HCT116 (cell line): ENCODE data around the gene ACTR6. TPM values are rescaled to one million over a fixed set of nuclear protein-coding genes. Genes with fewer than 3 reads are reported as not detected.

ENCODE experiments used
- ATAC-seq: fragments of 200-7000 bp; cut with Tn5 transposase; 2 replicates; pipeline ENCODE4 v1.9.1; 2020; ENCODE audit warnings: mild to moderate bottlenecking, moderate library complexity
- BruUV-seq: library from RNA; stranded (reverse); fragments of 400-500 nt; replicated peaks from 2 replicates; lab custom pipeline; 2021; lab: Mats Ljungman, UMichigan
- CTCF ChIA-PET: fragments of 300-600 bp; sonication (Branson Sonifier 250); formaldehyde crosslinking; loops from one replicate; lab custom pipeline; 2021; ENCODE audit warnings: antibody characterized with exemption; lab: Charles Lee
- POLR2A ChIA-PET: fragments of 300-600, 350-600 bp; sonication (Branson Sonifier 250); formaldehyde crosslinking; loops from one replicate; lab custom pipeline; 2021; ENCODE audit warnings: antibody characterized with exemption; lab: Charles Lee
- RAD21 ChIA-PET, 2 experiments: fragments of 300-600 bp; sonication (Branson Sonifier 250); formaldehyde crosslinking; loops; one replicate each; lab custom pipeline; 2023; ENCODE audit warnings: low total read pairs in 2 of 2; ENCODE audit not compliant: uncharacterized antibody in 2 of 2, unreplicated experiment in 2 of 2, low non-redundant PET in 1 of 2; lab: Charles Lee
- DNase-seq: peaks from one replicate; pipeline ENCODE4 v3.0.0-alpha.2; 2010; ENCODE audit warnings: low read depth, low spot score
- H2AFZ ChIP-seq: fragments of 200-600 bp; shearing (Covaris generic), sonication (generic); 2 replicates; pipeline ENCODE4 v1.6.1; 2017; ENCODE audit warnings: low read depth, mixed run types, mixed read lengths, antibody characterized with exemption, low read length; ENCODE audit not compliant: poor library complexity, severe bottlenecking
- H3K27ac ChIP-seq: 2 replicates; pipeline ENCODE4 v1.5.1; 2012; ENCODE audit warnings: low read depth, low read length
- H3K27me3 ChIP-seq: fragments of 200-600 bp; sonication (generic); 2 replicates; pipeline ENCODE4 v1.6.1; 2016; ENCODE audit warnings: mixed run types, low read length, mixed read lengths; ENCODE audit not compliant: insufficient read depth
- H3K36me3 ChIP-seq, 2 experiments: fragments of 200-500 bp in 1 of 2; fragments of 200-600 bp in 1 of 2; sonication (Bioruptor generic) in 1 of 2; sonication (generic) in 1 of 2; 2 replicates each; pipeline versions ENCODE4 v1.5.1 to v1.6.1; 2014 to 2016; ENCODE audit warnings: low read length in 2 of 2, inconsistent platforms in 1 of 2, mixed read lengths in 1 of 2, mixed run types in 1 of 2; ENCODE audit not compliant: insufficient read depth in 2 of 2, control insufficient read depth in 1 of 2
- H3K4me1 ChIP-seq, 2 experiments: fragments of 200-600 bp in 1 of 2; sonication (generic) in 1 of 2; 2 replicates each; pipeline versions ENCODE4 v1.5.1 to v1.6.1; 2012 to 2017; ENCODE audit warnings: low read length in 2 of 2, inconsistent platforms in 1 of 2, mild to moderate bottlenecking in 1 of 2, mixed read lengths in 1 of 2, mixed run types in 1 of 2, moderate library complexity in 1 of 2; ENCODE audit not compliant: insufficient read depth in 2 of 2, control insufficient read depth in 1 of 2
- H3K4me2 ChIP-seq: fragments of 200-600 bp; sonication (generic); 2 replicates; pipeline ENCODE4 v1.6.1; 2017; ENCODE audit warnings: mixed run types, low read length, mixed read lengths
- H3K4me3 ChIP-seq, 2 experiments: fragments of 200-600 bp in 1 of 2; sonication (generic) in 1 of 2; replicated peaks in 1 of 2; 2 replicates each; pipeline ENCODE4 v1.5.1; 2011 to 2016; ENCODE audit warnings: low read length in 2 of 2, control low read depth in 1 of 2, low read depth in 1 of 2, mild to moderate bottlenecking in 1 of 2, mixed read lengths in 1 of 2, mixed run types in 1 of 2
- H3K79me2 ChIP-seq: fragments of 200-600 bp; sonication (generic); 2 replicates; pipeline ENCODE4 v1.6.1; 2017; ENCODE audit warnings: mild to moderate bottlenecking, mixed run types, low read length, moderate library complexity, mixed read lengths; ENCODE audit not compliant: insufficient read depth
- H3K9ac ChIP-seq: fragments of 200-600 bp; sonication (generic); 2 replicates; pipeline ENCODE4 v1.6.1; 2016; ENCODE audit warnings: low read length, mixed read lengths
- H3K9me2 ChIP-seq: fragments of 200-600 bp; sonication (generic), shearing (Covaris generic); 2 replicates; pipeline ENCODE4 v1.6.1; 2017; ENCODE audit warnings: mixed run types, mild to moderate bottlenecking, moderate library complexity; ENCODE audit not compliant: insufficient read depth
- H3K9me3 ChIP-seq, 2 experiments: fragments of 200-500 bp in 1 of 2; fragments of 200-600 bp in 1 of 2; sonication (Bioruptor generic) in 1 of 2; sonication (generic) in 1 of 2; 2 replicates each; pipeline ENCODE4 v1.6.1; 2014 to 2017; ENCODE audit warnings: low read length in 2 of 2, mixed read lengths in 2 of 2, inconsistent platforms in 1 of 2, low read depth in 1 of 2, mild to moderate bottlenecking in 1 of 2, mixed run types in 1 of 2, moderate library complexity in 1 of 2; ENCODE audit not compliant: control insufficient read depth in 1 of 2, insufficient read depth in 1 of 2
- H4K20me1 ChIP-seq: fragments of 200-600 bp; sonication (generic), shearing (Covaris generic); 2 replicates; pipeline ENCODE4 v1.6.1; 2017; ENCODE audit warnings: mixed run types, mild to moderate bottlenecking, moderate library complexity; ENCODE audit not compliant: insufficient read depth
- EGR1 ChIP-seq: IDR thresholded peaks from 2 replicates; pipeline ENCODE4 v1.6.1; 2012; ENCODE audit warnings: low read depth
- POLR2AphosphoS5 ChIP-seq: IDR thresholded peaks from 2 replicates; pipeline ENCODE4 v1.6.1; 2011; ENCODE audit warnings: mild to moderate bottlenecking, low read depth, low read length, moderate library complexity
- ZFX ChIP-seq: fragments of 450-650 bp; IDR thresholded peaks from 2 replicates; pipeline ENCODE4 v1.6.1; 2017
- intact Hi-C: fragments of 100-400 bp; cut with micrococcal nuclease; formaldehyde crosslinking; loops from 2 replicates; pipeline ENCODE4 v1.10.0; 2022
- total RNA-seq: library from RNA; stranded (reverse); gene quantifications from one replicate; pipeline ENCODE4 v1.2.1, GENCODE V29; 2021; ENCODE audit not compliant: unreplicated experiment
- TF ChIP-seq, protein P1 (sequence below), 3 experiments: fragments of 200-600 bp in 1 of 3; sonication (generic) in 1 of 3; IDR thresholded peaks in 2 of 3; conservative IDR thresholded peaks in 1 of 3; 2 replicates each; pipeline ENCODE4 v1.5.1; 2012 to 2017; ENCODE audit warnings: low read depth in 2 of 3, low read length in 2 of 3, antibody characterized with exemption in 1 of 3, borderline replicate concordance in 1 of 3, control low read depth in 1 of 3, mild to moderate bottlenecking in 1 of 3, mixed read lengths in 1 of 3, mixed run types in 1 of 3, moderate library complexity in 1 of 3; ENCODE audit not compliant: insufficient read depth in 1 of 3
- TF ChIP-seq, protein P2 (sequence below): IDR thresholded peaks from 2 replicates; pipeline ENCODE4 v1.6.1; 2011; ENCODE audit warnings: mild to moderate bottlenecking, low read length, moderate library complexity; ENCODE audit not compliant: insufficient replicate concordance; ENCODE audit errors: extremely low read depth
- TF ChIP-seq, protein P3 (sequence below): IDR thresholded peaks from 2 replicates; pipeline ENCODE4 v1.6.1; 2012; ENCODE audit warnings: low read depth

Gene ACTR6
- total RNA-seq, 1 experiment from 2014 or later = 40.4 TPM

DNA sequence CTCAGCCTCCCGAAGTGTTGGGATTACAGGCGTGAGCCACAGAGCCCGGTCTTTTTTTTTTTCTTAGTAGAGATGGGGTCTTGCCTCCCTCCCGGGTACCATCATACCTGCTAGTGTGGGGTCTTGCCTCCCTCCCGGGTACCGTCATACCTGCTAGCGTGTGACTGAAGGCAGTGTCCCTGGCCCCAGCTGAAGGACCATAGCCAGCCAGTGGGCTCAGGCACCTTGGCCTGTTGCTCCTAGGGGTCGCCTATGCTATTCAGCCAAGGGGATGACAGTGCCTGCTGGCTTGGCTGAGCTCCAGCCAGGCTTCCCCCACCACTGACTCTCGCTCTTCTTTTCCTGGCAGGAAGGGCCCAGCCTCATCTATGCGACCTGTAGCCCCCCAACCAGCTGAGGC, 47.5 kb upstream of the ACTR6 start:
- CTCF ChIA-PET = no interaction called here
- no TSS peak for BruUV-seq
- POLR2A ChIA-PET = no interaction called here

More for the DNA sequence above, 47.5 kb upstream of the ACTR6 start:
- Histone ChIP-seq H3K79me2 (no peaks in the 10 kb centered on the region), H3K27me3 (no peaks in the 10 kb centered on the region), H3K9me2 (no peaks in the 10 kb centered on the region), H3K36me3 (no peaks in the 10 kb centered on the region), H3K4me1 (no peaks in the 10 kb centered on the region), H3K9ac (no peak overlapping the region), H3K4me3 (no peak overlapping the region), H4K20me1 (no peaks in the 10 kb centered on the region), H3K9me3 (no peaks in the 10 kb centered on the region), H2AFZ (no peak overlapping the region), H3K4me2 (no peak overlapping the region), H3K27ac (no peak overlapping the region)
- TF ChIP-seq EGR1 (no peak), ZFX (no peak), POLR2AphosphoS5 (no peak)
- TF ChIP-seq, protein P1, sequence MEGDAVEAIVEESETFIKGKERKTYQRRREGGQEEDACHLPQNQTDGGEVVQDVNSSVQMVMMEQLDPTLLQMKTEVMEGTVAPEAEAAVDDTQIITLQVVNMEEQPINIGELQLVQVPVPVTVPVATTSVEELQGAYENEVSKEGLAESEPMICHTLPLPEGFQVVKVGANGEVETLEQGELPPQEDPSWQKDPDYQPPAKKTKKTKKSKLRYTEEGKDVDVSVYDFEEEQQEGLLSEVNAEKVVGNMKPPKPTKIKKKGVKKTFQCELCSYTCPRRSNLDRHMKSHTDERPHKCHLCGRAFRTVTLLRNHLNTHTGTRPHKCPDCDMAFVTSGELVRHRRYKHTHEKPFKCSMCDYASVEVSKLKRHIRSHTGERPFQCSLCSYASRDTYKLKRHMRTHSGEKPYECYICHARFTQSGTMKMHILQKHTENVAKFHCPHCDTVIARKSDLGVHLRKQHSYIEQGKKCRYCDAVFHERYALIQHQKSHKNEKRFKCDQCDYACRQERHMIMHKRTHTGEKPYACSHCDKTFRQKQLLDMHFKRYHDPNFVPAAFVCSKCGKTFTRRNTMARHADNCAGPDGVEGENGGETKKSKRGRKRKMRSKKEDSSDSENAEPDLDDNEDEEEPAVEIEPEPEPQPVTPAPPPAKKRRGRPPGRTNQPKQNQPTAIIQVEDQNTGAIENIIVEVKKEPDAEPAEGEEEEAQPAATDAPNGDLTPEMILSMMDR (IDR thresholded peaks at IDR 0.05 in 2 of 3, conservative IDR thresholded peaks at IDR 0.05 in 1 of 3; ENCODE audit: borderline replicate concordance in 1 of 3, insufficient read depth in 1 of 3, low read depth in 2 of 3, low read length in 2 of 3) = no peak
- TF ChIP-seq, protein P2, sequence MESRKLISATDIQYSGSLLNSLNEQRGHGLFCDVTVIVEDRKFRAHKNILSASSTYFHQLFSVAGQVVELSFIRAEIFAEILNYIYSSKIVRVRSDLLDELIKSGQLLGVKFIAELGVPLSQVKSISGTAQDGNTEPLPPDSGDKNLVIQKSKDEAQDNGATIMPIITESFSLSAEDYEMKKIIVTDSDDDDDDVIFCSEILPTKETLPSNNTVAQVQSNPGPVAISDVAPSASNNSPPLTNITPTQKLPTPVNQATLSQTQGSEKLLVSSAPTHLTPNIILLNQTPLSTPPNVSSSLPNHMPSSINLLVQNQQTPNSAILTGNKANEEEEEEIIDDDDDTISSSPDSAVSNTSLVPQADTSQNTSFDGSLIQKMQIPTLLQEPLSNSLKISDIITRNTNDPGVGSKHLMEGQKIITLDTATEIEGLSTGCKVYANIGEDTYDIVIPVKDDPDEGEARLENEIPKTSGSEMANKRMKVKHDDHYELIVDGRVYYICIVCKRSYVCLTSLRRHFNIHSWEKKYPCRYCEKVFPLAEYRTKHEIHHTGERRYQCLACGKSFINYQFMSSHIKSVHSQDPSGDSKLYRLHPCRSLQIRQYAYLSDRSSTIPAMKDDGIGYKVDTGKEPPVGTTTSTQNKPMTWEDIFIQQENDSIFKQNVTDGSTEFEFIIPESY = no peak
- TF ChIP-seq, protein P3, sequence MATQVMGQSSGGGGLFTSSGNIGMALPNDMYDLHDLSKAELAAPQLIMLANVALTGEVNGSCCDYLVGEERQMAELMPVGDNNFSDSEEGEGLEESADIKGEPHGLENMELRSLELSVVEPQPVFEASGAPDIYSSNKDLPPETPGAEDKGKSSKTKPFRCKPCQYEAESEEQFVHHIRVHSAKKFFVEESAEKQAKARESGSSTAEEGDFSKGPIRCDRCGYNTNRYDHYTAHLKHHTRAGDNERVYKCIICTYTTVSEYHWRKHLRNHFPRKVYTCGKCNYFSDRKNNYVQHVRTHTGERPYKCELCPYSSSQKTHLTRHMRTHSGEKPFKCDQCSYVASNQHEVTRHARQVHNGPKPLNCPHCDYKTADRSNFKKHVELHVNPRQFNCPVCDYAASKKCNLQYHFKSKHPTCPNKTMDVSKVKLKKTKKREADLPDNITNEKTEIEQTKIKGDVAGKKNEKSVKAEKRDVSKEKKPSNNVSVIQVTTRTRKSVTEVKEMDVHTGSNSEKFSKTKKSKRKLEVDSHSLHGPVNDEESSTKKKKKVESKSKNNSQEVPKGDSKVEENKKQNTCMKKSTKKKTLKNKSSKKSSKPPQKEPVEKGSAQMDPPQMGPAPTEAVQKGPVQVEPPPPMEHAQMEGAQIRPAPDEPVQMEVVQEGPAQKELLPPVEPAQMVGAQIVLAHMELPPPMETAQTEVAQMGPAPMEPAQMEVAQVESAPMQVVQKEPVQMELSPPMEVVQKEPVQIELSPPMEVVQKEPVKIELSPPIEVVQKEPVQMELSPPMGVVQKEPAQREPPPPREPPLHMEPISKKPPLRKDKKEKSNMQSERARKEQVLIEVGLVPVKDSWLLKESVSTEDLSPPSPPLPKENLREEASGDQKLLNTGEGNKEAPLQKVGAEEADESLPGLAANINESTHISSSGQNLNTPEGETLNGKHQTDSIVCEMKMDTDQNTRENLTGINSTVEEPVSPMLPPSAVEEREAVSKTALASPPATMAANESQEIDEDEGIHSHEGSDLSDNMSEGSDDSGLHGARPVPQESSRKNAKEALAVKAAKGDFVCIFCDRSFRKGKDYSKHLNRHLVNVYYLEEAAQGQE = no peak
- intact Hi-C loops = no loop called here
- ATAC-seq (no peak), DNase-seq (no peak)
- RAD21 ChIA-PET = no interaction called here
